NCI-H1105 treated with DMSO at 0.1 percent for 48 hours (cell line): ENCODE measurements around the gene CTTN.
A peak's percentile ranks its signal among the peaks of the same experiment; 100 is the strongest.
"Not testable (repeated sequence)": the region's sequence is repeated elsewhere in the genome, so short reads cannot be mapped to it uniquely, and the experiment has no call there.

Experiments used
- DNase-seq: peaks from one replicate; lab custom pipeline; 2025; lab: John Stamatoyannopoulos, UW

CTTN gene

DNA sequence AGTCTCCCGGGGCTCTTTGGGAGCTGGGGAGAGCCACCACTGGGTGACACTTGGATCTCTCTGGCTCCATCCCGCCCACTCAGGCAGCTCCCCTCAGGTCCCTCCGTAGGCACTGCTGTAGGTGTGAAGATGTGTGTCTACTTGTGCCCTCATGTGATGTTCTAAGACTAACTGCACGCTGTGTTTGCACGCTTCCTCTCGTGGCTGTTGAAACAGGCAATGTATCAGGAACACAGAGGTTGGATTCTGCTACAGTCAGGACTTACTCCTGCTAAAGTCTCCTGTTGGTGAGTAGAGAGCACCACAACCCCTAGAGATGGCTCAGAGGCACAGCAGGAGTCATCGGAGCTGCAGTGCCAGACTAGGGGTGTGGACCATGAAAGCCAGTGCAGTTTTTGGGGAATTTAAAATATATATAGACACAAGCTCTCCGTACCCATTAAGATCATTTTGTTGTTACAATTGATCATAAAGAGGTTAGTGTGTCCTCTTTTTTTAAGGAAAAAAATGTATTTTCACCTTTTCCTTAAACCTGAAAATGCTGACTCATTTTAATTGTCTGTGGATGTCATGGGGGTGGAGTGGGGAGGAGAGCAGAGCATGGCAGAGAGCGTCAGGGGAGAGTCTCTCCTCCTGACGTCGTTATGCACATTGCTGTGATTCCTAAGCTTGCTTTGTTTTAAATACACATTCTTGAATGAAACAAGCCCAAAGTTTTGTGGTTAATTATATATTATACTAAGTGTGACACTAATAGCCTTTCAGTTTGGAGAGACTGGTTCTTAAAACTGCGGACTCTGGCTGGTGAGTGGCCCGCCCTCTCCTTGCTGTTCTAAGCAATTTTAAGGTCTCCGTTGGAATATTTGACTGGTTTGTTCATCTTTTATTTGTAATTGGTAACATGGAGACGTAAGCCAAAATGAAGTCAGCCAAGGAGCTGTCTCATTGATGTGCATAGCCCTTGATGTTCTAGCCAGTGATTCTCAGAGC is 16.2 kb upstream of the CTTN start:
- no peak for DNase-seq

DNA sequence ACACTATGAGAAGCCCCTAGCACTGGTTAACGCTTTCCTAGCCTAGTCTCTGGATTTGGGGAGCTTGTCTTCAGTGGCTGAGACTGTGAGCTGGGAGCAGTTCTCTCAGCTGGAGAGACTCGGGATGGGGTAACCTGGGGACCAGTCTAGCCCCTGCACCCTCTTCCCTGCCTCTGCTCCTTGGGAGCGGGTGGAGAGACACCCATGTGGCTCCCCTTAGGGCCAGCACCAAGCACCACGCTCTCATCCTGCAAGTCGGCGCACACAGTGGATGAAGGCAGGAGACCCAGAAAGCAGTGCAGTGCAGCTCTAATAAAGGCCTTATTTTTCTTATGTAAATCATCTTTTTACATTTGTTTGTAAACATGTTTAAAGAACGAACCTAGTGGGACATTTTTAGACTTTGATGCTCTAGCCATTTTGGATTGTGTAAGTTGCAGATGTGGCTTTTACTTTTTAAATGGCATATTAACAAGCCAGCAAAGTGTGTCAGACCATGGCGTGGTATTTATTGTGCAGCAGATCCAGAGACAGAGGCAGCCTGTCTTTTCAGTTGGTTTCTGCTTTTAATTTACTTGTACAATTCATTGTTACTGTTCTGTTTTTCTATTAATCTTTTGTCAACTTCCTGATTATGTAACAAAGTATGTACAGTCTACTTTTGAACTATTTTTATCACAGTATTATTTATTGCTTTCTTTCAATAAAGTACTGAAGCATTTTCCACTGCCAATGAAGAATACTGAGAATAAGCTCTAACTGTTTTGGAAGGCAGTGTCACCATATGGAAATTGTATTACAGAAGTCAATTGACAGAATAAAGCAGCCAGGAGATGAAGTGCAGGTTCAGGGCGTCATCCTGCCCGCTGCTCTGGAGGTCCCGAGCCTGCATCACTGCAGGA is 14.4 kb upstream of the CTTN start:
- DNase-seq: no peak

DNA sequence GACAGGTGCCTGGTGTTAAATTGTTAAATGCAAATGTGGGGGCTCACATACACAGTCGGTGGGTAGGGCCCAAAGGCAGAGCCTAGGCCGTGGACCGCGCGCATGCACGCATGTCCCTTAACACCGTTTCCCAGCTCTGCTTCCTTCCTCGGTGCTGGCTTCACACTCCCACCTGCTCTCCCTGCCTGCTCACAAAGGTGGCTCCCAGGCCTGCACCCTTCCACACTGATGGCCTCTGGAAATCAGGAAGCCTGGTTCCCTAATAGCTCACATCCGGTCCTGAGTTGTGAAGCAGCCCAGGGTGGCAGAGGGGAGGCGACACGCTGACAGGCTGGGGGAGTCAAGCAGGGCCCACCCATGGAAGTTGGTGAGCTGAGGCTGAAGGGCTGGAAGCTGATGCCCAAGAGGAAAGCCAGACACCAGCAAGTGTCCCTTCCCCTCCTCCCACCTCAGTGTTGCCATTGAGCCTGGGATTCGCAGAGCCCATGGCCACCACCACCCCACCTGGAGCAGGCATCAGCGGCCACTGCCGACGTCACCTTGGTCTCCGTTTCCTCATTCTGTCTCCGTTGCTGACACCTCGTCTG is 13.7 kb upstream of the CTTN start:
- DNase-seq: no peak

DNA sequence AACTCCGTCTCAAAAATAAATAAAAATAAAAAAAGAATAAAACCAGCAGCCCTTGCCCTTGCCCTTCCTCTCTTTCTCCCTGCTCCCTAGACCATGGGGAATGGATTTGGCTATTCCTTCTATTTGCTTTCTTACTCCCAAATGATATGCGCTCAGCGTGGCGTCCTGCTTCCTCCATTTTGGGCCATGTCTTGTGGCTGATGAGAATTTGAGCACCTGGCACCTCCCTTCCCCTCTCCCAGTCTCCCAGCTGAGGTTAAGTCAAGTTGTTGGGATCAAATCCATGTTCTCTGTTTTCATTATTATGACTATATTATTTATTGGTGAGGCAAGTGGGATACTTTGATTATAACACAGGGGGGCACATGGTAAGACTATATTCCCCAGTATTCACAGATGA is 10.8 kb upstream of the CTTN start:
- no peak for DNase-seq

DNA sequence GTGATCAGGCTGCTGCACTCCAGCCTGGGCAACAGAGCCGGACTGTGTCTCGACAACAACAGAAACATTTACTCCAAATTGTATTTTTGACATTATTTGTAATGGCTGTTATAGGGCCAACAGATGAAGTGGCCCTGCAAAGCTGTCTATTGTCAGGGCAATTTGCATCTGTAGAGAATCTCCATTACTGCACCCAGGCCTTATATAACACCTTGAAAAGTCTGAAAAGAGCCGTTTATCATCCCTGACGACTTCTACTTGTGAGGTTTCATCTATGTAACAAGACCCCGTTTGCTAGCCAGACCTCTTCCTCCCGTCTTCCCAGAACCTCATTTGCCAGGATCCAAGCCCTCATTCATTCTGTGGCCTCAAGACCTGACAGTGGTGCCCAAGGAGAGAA is 9.1 kb upstream of the CTTN start:
- no peak for DNase-seq

DNA sequence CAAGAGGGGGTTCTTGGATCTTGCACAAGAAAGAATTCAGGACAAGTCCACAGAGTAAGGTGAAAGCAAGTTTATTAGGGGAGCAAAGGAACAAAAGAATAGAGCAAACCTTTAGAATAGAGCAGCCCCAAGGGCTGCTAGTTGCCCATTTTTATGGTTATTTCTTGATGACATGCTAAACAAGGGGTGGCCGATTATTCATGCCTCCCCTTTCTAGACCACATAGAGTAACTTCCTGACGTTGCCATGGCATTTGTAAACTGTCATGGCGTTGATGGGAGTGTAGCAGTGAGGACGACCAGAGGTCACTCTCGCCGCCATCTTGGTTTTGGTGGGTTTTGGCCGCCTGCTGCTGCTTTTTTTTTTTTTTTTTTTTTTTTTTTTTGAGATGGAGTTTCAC is 7.4 kb upstream of the CTTN start:
- not testable (repeated sequence) for DNase-seq

DNA sequence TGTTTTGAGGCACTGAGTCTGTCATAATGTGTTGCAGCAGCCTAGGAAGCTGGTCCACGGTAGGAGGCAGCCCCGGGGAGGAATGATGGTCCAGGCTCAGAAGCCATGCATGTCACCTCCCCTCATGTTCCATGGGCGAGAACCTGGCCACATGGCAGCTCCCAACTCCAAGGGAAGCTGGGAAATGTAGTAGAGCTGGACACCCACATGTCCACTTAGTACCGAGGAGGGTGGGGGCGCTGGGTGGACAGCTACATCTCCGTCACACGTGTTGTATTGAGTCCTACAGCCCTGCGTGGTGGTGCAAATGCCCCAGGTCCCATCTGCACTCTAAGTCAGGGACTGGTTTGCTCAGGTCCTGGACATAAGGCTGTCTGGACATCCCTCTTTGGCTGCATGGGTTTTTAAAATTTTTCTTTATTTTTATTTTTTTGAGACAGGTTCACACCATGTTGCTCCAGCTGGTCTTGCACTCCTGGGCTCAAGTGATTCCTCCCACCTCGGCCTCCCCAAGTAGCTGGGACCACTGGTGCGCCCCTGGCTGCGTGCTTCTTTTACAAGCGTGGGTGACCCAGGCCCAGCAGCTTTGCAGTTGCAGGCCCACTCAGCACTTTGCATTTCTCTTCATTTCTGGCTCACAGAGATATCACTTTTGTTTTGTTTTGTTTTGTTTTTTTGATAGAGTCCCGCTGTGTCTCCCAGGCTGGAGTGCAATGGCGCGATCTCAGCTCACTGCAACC is 3.9 kb upstream of the CTTN start:
- no peak for DNase-seq

DNA sequence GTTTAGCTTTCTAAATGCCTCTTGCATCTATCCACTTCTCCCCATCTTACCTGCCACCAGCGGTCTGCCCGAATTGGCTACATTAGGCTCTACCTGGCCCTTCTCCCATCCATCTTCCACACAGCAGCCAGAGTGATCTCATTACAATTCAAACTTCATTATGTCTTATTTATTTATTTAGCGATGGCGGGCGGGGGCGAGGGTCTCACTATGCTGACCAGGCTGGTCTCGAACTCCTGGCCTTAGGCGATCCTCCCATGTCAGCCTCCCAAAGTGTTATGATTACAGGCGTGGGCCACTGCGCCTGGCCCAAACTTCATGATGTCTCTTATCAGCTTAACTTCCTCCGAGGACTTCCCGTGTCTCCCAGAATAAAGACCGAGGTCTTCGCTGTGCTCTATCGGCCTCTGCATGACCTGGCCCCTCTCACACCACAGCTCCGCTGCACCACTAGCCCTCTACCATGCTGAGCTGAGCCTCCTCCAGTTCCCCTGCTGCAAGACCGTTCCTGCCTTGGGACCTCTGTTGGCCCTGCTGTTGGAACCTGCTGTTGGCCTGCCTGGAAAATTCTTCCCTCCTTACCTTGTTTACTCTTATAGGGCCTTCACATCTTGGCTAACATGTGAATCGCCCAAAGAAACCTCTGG is 870 bp upstream of the CTTN start:
- DNase-seq: peak; percentile 57

DNA sequence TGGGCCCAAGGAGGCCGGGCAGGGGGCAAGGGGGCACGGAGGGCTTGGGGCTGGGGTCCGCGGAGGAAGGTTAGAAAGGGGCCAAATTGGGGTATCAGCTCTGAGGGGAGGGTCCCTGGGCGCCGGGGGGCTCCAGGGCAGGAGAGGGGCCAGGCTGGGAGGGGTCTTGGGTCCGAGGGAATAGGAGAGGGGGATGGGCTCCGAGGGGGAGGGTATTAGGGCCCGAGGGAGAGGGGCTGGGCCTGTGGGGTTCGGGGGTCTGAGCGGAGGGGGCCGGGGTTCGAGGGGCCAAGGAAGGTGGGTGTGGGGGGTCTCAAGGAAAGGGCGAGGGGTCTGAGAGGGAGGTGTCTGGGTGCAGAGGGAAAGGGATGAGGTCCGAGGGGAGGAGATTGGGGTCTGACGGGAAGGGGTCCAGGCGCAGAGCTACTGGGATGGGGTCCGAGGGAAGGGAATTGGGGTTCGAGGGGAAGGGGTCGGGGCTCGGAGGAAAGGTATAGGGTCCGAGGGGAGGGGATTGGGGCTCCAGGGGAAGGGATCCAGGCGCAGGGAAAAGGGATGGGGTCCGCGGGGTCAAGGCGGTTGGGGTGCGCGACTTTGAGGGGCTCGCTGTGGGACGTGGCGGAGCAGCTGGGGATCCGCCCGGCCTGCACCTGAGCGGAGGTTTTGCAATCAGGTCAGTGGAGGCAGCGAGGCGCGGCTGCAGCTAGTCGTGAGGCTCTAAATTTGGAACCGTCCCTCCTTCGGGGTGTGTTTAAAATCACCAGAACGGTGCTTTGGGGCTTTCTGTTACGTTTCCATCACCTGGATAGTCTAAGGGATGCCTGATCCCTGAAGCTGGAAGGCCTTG is 728 bp downstream of the CTTN start:
- no peak for DNase-seq

DNA sequence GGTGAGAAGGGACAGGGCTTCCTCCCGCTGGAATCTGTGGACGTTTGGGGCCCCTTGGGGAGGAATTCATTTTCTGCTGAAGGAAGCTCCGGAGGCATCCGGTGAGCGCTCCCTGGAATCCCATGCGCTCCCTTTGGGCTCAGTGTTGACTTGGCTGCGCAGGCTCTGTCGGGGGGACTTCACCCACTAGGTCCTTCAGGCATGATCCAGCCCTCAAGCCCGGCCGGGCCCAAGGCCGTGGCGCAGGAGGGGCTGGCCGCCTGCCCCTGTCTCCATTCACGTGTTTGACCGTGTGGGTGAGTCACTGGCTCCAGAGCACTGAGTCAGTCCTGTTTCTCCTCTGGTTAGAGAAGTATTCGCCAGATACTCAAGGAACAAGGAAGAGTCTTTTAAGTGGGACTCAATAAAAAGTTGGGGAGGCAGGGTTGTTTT is 1.4 kb downstream of the CTTN start:
- no peak for DNase-seq

DNA sequence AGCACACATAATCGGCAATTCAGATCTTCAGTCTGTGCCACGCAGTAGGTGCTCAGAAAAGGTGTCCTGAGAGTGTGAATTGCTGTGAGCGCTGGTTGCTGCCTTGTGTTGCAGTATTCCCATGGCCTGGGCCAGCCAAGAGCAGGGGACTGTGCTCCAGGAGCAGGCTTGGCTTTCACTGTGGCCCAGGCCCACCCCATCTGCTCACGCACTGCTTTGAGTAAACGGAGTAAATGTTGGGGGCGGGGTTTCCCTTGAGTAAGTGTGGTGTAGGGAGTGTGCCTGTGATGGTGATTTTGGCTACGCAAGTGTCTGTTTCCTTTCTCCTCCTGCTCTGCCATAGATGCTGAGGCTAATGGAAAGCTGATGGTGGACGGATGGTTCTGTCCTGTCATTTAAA is 2.3 kb downstream of the CTTN start:
- DNase-seq: no peak

DNA sequence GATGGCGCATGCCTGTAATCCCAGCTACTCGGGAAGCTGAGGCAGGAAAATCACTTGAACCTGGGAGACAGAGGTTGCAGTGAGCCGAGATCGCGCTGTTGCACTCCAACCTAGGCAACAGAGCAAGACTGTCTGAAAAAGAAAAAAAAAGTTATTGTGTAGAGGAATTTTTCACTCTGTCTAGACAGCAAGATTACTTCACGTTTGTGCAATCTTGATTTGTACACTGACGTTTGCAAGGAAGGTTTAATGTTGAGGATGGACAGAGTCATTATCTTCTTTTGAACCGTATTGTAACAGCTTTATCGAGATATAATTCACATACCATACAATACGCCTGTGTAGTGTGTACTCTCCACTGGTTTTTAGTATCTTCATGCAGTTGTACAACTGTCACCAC is 3.7 kb downstream of the CTTN start:
- DNase-seq: no peak

DNA sequence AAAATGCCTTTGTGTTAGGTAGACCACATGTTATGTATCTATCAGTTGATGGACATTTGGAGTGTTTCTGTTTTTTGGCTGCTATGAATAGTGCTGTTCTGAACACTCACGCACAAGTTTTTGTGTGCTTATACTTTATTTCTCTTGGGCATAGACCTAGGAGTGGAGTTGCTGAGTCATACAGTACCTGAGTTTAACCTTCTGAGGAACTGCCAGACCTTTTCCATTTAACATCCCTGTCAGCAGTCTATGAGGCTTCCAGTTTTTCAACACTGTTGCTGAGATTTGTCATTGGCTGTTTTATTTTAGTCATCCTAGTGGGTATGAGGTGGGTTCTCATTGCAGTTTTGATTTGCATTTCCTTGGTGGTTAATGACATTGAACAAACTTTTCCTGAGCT is 4.4 kb downstream of the CTTN start:
- DNase-seq: no peak

DNA sequence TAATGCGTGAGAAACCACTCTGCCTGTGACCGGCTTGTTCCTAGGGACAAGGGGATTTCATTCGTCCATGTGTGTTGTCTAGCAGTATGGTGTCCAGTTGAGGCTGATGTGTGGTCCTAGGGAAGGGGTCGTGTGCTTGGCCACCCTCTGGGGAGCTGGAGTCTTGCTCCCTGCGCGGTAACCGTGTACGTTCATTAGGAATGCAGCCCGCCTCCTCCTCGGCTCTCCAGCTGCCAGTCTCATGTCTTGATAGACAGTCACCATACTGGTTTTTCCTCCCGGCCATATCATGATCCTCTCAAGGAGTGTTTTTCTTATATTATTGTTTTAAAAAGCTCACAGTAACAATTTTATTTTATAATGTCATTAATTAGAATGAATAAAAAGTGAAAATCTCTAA is 5.9 kb downstream of the CTTN start:
- no peak for DNase-seq

DNA sequence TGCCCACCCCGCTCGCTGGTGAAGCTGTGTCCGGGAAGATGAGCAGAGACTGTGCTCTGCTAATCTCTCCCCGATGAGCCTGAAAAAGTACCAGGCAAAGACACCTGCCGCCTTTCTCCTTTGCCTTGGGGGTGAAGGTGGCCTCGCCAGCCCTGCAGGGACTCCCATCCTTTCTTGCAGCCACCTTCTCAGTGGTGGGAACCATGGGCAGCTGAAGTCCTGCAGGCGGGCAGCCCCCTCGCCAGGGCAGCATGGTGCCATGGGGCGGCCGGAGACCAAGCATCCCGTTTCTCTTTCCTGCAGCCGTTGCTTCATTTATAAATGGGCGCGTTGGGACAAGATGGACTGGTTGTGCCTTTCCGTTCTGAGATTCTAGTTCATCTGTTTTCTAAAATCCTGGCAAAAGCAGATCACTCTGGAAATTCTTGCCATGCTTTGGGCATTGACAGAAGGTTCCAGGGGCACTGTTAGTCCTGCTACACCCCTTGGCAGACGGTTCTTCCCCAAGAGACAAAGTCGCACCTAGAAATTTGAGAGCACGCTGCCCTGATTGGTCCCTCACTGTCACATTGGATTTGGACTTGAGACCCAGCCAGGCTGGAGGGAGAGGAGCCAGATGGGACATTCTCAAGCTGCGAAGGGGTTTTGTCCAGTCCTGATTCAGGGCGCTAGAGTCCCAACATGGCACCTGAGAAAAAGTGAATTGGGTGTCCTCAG is 7.5 kb downstream of the CTTN start:
- no peak for DNase-seq

DNA sequence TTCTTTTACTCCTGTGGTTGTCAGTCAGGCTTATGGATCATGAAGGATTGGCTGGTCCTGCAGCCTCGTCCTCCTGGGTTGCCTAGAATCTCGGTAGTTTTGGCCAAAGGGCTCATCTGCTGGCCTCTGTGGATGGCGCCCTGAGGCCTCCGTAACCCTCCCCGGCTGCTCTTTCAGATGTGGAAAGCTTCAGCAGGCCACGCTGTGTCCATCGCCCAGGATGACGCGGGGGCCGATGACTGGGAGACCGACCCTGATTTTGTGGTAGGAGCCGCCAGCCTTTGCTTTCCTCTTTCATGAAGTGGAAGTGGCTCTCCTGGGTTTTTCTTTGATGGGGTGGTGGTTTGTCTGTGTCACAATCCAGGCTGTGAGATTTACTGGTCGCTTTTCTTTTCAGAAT is 8.8 kb downstream of the CTTN start:
- DNase-seq: no peak

DNA sequence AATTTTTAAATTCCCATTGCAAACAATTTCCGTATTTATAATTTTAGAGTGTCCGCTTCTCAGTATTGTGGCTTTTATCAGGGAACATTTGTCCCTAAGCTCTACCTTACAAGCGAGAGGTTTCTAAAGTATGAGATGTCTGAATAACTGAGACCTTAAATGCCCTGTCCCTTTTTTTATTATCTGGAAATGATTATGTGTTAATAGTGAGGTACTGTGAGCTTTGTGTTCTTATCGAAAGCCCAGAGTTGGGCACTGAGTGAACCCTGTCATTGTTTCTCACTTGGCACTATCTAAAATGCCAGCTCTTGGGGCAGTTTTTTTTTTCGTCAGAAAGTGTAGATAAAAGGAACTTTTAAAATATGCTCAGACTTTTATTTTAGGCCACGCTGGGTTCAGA is 9.5 kb downstream of the CTTN start:
- DNase-seq: no peak

DNA sequence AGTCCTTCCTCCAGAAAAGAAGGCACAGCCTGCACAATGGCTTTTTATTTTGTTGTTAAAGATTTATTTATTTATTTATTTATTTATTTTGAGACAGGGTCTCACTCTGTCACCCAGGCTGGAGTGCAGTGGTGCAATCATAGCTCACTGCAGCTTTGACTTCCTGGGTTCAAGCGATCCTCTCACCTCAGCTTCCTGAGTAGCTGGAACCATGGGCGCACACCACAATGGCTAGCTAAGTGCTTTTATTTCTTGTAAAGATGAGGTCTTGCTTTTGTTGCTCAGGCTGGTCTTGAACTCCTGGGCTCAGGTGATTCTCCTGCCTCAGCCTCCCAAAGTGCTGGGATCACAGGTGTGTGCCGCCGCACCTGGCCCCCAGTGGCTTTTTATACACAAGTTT is 10.0 kb downstream of the CTTN start:
- DNase-seq: not testable (repeated sequence)

DNA sequence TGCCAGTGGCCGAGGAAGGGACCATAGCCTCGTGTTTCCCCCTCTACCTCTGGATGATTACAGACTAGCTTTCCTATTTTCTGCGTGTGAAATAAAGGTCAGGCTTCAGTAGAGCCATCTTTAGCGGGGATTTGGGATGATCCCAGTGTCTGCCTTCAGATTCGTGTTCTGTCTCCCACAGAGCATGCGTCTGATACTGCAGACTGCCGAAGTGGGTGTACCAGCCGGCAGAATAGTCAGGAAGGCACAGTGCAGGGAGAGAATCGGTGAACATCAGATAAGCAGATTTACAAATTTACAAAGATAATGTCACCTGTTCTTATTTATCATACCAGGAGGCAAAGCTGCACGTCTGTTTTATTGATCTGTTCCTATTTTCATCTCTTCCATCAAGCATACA is 11.1 kb downstream of the CTTN start:
- no peak for DNase-seq

DNA sequence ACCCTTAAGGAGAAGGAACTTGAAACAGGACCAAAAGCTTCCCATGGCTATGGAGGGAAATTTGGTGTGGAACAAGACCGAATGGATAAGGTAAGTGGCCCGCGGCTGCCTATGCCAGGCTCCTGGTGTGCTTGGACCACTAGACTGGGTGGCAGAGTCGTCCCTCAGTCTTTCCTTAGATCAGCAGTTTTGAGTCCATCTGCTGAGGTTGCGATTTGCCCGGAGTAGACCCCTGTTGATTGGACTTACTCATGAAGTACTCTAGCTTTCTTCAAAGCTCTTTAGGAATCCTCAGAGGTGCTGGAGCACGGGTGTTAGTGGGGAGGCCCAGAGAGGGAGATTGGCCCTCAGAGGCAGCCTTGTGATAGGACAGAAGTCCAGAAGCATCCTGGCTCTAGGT is 11.5 kb downstream of the CTTN start:
- no peak for DNase-seq
